GM21367 (cell line): ENCODE data around the gene ALDH7A1.
"Not testable (repeated sequence)": the region's sequence is repeated elsewhere in the genome, so short reads cannot be mapped to it uniquely, and the experiment has no call there.

ENCODE experiments used
- ATAC-seq: cut with Tn5 transposase; IDR thresholded peaks from one replicate; pipeline ENCODE4 v1.9.1; 2021; ENCODE audit not compliant: unreplicated experiment

The ALDH7A1 gene

DNA sequence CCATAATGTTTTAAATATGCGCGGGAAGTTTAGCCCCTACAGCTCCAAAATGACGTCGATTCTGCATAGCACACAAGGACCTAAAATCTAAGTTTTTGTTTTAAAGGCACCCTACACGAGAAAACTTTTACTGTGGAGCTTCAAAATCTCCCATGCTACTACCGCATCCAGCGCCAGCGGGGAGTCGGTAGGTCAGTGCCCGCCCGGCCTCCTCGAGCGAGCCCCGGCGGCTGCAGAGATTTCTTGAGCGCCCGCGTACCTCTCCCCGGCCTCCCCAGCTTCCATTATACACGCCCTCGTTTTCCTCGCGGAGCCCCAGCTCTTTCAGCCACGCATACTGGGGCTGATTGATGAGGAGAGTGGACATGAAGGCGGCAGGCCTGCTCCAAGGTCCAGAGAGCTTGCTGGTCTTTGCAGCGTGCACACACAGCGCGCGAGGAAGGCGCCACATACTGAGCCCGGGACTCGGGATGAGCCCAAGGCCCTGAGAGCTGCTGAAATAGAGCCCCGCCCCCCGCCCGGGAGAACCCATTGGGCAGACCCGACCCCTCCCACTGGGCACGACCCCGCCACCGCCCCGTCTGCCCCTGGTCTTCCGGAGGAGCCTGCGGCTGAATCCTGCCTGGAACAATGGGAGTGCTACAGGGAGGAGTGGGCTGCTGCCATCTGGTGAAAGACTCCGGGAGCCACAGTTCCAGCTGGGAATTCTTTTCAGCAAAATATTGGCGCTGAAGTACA is at the start of gene ALDH7A1:
ALDH7A1 (minus strand) TSS at position 472 of the 738 bp plus-strand sequence; CDS start at position 451, 21 bp downstream.
- ATAC-seq: peak; percentile 81

DNA sequence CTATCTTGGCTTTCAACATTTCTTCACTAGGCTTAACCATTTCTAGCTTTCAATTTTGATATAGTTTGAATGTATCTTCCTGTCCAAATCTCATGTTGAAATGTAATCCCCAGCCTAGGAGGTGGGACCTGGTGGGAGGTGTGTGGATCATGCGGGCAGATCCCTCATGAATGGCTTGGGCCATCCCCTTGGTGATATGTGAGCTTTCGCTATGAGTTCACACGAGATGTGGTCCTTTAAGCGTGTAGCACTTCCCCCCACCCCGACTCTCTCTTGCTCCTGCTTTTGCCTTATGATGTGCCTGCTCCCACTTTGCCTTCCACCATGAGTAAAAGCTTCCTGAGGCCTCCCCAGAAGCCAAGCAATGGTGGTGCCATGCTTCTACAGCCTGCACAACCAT is 46.4 kb upstream of the ALDH7A1 start:
- no peak for ATAC-seq

DNA sequence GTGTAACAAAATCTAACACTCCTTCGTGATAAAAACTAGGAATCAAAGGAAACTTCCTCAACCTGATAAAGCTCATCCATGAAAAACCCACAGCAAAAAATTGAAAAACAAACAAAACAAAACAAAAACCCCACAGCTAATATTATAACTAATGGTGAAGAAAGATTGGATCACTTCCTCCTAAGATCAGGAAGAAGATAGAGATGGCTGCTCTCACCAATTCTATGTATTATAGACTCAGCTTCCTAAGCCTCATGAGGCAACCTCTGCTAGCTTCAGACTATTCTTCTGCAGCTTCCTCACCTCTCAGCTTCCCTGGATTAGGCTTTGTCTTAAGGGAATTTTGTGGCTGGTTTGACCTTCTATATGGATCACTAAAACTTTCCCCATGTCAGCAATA is 45.8 kb upstream of the ALDH7A1 start:
- ATAC-seq: no peak

DNA sequence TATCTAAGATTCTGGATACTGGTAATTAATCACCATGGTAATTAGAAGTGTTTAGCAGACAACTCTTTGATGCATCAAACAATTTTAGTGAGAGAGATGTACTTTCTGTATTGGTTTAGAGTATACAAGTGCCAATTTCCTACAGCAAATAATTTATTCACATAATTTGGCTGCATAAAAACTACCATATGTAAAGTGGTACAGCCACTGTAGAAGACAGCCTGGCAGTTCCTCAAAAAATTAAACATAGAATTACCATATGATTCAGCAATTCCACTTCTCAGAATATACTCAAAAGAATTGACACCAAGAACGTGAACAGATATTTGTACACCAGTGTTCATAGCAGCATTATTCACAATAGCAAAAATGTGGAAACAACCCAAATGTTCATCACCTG is 41.9 kb upstream of the ALDH7A1 start:
- ATAC-seq: no peak

DNA sequence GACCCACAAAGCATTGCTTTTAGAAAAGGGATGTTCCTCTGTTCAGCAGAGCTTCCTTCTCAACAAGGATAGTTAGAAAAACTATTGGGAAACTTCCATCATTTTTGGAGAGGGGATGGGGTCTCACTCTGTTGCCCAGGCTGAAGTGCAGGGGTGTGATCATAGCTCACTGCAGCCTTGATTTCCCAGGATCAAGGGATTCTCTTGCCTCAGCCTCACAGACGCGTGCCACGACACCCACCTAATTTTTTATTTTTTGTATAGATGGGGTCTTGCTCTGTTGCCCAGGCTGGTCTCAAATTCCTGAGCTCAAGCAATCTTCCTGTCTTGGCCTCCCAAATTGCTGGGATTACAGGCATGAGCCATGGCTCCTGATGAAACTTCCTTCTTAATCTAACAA is 40.6 kb upstream of the ALDH7A1 start:
- no peak for ATAC-seq

DNA sequence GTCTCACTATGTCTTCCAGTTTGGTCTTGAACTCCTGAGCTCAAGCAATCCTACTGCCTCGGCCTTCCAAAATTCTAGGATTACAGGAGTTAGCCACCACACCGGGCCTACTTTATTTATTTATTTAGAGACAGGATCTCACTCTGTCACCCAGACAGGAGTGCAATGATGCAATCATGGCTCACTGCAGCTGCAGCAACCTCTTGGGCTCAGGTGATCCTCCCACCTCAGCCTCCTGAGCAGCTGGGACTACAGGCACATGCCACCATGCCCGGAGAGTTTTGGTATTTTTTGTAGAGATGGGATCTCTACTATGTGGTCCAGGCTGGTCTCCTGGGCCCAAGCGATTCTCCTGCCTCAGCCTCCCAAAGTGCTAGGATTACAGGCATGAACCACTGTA is 38.5 kb upstream of the ALDH7A1 start:
- ATAC-seq: no peak

DNA sequence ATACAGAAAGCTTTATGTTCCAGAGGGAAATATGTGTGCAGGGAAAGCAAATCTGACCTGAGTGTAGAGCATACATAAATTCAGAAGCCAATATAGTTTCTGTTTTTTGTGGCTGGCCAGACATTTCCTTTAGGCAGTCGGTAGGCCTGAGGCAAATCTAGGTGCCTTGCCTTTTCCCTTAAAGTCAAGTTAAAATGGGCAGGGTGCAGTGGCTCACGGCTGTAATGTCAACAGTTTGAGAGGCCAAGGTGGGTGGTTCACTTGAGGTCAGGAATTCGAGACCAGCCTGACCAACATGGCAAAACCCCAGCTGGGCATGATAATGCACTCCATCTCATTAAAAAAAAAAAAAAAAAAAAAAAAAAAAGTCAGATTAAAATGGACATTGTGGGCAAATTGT is 36.9 kb upstream of the ALDH7A1 start:
- no peak for ATAC-seq

DNA sequence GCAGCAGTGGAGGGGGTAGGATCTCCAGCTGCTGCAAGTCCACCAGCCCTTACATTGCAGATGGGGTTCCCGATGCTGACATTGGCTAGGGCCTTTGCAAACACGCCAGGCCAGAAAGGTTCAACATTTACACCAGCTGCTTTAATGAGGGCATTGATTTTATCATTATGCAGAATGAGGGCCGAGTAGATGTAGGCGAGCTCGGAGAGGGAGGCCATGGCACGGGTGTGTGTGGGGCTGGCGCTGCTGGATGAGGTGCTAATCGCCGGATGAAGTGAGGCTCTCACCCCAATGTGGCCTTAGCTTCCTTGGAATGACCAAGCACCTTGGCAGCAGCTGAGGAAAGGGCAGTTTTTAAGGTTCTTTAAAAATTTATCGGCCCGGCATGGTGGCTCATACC is 33.1 kb upstream of the ALDH7A1 start:
- ATAC-seq: no peak

DNA sequence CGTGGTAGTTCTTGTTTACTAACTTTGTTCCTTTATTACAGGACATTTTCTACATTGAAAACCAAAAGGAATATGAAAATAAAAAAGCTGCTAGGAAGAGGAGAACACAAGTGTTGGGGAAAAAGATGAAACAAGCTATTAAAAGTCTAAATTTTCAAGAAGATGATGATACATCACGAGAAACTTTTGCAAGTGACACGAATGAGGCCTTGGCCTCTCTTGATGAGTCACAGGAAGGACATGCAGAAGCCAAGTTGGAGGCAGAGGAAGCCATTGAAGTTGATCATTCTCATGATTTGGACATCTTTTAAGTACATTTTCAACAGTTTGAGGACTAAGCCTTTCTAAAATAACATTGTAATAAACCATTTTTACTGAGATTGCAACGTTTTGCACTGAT is 29.5 kb upstream of the ALDH7A1 start:
- ATAC-seq: no peak

DNA sequence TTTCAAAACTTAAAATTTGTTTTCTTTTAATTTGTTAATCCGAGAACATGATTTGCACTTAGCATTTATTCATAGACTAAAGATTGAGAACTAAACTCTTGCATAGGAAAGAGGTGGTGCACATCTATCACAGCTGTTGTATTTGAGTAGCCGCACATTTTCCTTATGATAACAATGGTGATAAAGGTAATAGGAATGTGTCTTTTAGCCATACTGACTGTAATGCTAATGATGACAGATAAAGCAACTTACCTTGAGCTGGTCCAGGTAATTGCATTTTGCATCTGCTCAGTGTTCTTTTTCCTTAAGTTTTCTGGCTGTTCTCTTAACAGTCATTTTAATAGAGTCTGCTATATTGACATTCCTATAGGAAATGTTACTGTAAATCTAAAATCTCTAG is 24.8 kb upstream of the ALDH7A1 start:
- no peak for ATAC-seq

DNA sequence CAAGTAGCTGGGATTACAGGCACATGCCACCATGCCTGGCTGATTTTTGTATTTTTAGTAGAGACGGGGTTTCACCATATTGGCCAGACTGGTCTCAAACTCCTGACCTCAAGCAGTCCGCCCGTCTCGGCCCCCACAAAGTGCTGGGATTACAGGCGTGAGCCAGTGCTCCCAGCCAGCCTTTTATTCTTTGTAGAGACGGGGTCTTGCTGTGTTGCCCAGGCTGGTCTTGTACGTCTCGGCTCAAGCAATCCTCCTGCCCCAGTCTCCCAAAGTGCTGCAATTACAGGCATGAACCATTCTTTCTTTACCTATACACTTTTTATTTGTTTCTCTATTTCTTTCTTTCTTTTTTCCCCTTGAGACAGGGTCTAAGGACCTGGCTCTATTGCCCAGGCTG is 22.6 kb upstream of the ALDH7A1 start:
- ATAC-seq: not testable (repeated sequence)

DNA sequence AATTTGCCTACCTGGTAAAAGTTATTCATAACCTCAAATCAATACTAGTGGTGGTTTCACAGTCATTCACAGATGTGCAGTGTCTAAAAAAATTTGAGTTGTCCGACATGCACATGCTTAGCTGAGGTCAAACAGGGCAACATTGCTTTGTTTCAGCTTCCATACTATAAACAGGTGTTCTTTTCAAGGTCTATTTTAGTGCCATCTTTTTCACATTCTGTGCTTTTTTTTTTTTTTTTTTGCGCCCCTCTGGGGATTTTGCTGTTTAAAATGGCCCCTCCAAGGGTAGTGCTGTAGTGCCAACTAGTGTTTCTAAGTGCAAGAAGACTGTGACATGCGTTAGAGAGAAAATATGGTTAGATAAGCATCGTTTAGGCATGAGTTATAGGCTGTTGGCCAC is 20.3 kb upstream of the ALDH7A1 start:
- peak; percentile 98 for ATAC-seq

DNA sequence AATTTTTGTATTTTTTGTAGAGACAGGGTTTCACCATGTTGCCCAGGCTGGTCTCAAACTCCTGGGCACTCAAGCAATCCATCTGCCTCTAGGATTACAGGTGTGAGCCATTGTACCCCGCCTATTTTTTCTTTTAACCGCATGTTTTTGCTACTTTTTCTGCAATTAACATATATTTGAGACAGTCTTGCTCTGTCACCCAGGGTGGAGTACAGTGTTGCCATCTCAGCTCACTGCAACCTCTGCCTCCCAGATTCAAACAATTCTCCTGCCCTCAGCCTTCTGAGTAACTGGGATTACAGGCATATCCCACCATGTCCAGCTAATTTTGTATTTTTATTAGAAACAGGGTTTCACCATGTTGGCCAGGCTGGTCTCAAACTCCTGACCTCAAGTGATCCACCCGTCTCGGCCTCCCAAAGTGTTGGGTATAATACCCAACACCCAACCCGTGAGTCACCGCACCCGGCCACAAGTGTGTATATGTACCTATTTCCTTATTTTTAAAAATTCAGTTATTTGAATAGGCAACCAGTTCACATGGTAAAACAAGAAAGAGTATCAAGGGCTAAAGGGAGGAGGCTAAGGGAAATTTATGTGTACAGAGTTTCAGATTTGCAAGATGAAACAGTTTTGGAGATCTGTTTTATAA is 19.0 kb upstream of the ALDH7A1 start:
- ATAC-seq: no peak

DNA sequence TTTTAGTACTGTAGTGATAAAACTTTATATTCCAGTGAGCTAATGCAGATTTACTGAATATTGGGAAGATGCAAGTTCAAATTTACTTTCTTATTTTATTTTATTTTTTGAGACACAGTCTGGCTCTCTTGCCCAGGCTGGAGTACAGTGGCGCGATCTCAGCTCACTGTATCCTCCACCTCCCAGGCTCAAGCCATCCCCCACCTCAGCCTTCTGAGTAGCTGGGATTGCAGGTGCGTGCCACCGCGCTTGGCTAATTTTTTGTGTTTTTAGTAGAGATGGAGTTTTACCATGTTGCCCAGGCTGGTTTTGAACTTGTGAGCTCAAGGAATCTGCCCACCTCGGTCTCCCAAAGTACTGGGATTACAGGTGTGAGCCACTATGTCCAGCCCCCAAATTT is 15.6 kb upstream of the ALDH7A1 start:
- ATAC-seq: no peak

DNA sequence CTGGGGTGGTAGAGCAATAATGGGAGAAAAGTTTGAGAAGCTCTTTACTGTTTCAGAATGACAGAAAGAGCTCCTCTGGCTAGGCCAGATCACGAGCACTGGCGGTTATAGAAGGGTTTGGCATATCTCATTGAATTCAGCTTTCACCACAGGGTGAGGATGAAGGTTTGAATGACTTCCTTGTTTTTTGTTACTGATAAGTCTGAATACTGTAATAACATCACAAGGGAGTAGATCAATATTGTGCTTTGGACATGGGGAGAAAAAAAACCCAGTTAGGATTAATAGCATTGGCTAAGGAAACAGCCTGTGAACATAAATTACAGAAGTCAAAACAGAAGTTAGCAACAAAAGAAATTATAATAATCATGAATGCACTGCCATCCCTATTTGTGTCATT is 15.1 kb upstream of the ALDH7A1 start:
- no peak for ATAC-seq

DNA sequence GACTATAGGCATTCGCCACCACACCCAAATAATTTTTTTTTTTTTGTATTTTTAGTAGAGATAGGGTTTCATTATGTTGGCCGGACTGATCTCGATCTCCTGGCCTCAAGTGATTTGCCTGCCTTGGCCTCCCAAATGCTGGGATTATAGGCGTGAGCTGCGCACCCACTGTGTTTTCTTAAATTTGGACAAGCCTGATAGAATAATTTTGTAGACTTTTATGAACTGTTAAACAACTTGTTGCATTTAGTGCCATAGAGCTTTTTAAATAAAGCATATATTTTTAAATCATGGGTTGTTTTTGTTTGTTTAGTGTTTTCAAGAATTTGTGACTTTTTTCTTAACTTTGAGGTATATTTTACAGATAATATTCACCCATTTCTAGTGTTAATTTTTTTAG is 10.5 kb upstream of the ALDH7A1 start:
- ATAC-seq: no peak

DNA sequence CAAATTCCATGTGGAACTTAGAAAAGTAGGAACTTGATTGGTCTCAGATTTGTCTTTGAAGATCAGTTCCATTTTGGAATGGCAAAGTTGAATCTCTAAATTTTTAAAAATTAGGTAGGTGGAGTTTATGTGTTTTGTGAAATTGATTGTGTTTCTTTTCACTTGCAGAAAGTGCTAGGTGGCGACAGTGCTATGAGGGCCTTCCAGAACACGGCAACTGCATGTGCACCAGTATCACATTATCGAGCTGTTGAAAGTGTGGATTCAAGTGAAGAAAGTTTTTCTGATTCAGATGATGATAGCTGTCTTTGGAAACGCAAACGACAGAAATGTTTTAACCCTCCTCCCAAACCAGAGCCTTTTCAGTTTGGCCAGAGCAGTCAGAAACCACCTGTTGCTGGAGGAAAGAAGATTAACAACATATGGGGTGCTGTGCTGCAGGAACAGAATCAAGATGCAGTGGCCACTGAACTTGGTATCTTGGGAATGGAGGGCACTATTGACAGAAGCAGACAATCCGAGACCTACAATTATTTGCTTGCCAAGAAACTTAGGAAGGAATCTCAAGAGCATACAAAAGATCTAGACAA is 8.5 kb upstream of the ALDH7A1 start:
- no peak for ATAC-seq

DNA sequence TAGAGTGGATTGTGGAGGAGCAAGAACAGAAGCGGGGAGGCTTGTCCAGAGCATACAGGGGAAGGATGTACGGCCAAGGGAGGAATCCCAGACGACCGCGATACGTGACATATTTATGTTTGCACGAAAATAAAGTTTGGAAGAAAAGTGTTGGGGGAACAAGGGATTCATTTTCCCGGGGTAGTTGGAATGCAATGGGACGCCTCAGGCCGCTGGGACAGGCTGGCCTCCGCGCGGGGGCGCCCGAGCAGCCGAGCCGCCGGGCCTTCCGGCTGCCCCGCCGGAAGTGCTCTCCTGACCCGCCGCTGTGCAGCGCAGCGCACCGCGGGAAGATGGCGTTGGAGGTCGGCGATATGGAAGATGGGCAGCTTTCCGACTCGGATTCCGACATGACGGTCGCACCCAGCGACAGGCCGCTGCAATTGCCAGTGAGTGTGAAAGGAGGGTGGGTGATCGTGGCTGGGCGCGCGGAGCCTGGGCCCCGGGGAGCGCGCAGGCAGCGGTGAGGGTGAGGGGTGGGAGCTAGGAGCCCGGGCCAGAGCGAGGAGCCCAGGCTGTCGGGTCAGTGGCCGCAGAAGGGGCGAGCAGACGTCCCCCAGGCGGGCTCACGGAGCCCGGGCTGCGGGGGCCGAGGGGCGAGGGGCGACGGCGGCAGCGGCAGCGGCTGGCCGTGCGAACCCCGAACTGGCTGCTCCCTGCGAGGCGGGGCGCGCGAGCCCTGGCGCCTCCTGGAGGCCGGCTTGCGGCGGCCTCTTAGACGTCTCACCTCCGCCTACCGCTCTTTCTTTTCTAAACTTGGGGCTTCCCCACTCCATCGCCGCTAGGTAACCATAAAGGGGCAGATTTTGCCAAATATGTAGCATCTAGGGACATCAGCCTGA is 5.9 kb upstream of the ALDH7A1 start, which contains the start of gene PHAX:
PHAX (plus strand) TSS at position 317 of the 881 bp plus-strand sequence; CDS start at position 333, 16 bp downstream.
- peak; percentile 95 for ATAC-seq

DNA sequence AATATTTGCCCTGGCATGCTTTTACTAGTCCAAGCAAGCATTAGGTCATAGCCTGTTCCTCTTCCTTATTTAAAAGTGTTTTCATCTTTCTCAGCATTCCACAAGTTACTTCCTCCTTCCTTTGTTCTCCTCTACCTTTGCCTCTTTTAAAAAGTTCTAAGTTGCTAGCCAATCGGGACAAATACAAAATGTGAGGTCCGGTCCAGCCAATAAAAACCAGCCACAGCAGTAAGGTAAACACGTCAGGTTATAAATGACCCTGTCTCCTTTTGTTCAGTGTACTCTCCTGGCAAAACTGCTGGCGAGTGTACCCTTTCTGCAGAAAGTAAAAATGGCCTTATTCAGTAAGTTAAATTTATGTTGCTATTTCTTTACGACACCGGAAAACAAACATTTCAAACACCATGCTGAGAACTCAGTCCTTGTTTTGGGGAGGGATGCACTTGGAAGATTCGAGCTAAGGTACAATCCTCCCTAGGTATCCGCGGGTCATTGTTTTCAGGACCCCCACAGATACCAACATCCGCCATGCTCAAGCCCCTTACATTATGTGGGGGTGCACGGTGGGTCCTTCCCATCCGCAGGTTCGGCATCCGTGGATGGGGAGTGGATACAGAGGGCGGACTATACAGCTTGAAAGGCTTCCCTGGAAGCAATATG is 5.1 kb upstream of the ALDH7A1 start:
- not testable (repeated sequence) for ATAC-seq

DNA sequence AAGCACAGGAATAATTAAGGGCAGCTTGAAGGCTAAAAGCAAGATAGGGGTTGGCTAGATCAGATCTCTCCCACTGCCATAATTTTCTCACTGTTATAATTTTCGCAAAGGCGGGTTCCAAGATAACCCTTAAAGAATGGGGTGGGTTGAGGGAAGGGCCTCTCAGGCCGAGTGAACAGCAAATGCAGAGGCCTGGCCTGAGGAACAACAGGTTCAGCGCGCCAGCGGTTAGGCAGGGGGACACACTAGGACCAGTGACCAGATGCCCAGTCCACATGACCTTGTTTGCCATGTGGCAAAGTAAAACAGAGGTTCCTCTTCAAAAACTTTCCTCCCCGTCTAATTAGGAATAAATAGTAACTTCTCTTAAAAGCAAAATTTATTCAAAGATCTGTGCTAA is 4.5 kb upstream of the ALDH7A1 start:
- no peak for ATAC-seq

DNA sequence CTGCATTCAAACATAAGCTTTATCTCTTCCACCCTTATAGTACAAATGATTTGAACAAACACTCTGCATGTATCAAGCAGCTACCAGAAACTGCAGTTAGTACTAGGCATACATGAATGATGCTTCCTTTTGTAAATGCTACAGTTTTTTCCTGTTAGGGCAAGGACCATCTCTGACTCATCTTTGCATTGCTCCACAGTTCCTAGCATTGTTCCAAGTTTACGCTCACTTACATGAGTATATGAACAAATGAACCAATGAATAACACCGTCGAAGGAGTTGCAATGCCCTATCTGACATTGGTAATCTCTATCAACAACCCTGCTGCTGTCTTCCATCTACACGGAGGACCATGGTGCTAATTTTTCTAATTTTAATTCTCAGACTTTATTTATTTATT is 2.1 kb upstream of the ALDH7A1 start:
- ATAC-seq: no peak
